ENCODE data around the gene SERPINA6.

The SERPINA6 gene

GRCh38 chr14:94313991-94314655 is 9.0 kb downstream of the SERPINA6 start:
- H3K4me3 ChIP-seq (replicated peaks; ENCODE audit: low read depth, low read length) = no peak overlapping the region
- TF ChIP-seq, protein P1, sequence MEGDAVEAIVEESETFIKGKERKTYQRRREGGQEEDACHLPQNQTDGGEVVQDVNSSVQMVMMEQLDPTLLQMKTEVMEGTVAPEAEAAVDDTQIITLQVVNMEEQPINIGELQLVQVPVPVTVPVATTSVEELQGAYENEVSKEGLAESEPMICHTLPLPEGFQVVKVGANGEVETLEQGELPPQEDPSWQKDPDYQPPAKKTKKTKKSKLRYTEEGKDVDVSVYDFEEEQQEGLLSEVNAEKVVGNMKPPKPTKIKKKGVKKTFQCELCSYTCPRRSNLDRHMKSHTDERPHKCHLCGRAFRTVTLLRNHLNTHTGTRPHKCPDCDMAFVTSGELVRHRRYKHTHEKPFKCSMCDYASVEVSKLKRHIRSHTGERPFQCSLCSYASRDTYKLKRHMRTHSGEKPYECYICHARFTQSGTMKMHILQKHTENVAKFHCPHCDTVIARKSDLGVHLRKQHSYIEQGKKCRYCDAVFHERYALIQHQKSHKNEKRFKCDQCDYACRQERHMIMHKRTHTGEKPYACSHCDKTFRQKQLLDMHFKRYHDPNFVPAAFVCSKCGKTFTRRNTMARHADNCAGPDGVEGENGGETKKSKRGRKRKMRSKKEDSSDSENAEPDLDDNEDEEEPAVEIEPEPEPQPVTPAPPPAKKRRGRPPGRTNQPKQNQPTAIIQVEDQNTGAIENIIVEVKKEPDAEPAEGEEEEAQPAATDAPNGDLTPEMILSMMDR (IDR thresholded peaks at IDR 0.05; ENCODE audit: low read length, missing control alignments) = no peak
- DNase-seq (ENCODE audit: low read depth) = peak; percentile 53

GRCh38 chr14:94312481-94313246 is 10.5 kb downstream of the SERPINA6 start:
- TF ChIP-seq, protein P1 (IDR thresholded peaks at IDR 0.05; ENCODE audit: low read length, missing control alignments) = no peak
- no peak for DNase-seq (ENCODE audit: low read depth)
- no peak overlapping the region for H3K4me3 ChIP-seq (replicated peaks; ENCODE audit: low read depth, low read length)

DNA sequence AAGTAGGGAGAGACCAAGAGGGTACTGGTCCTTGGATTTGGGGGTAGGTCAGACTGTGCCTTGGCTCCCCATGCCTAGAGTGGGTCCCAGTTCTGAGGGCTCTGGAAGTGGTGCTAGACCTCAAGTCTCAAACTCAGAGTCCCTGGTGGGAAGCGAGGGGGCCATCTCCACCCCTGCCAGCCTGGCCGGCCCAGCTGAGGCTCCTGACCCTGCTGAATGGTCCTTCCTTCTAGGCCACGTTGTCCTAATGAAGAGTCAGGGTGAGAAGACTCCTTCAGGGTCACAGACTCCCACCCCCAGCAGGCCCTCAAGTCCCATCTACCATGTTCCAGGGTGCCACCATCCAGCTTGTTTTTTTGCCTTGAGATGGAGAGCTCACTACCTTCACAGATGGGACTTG is 12.9 kb downstream of the SERPINA6 start:
- TF ChIP-seq, protein P1 (IDR thresholded peaks at IDR 0.05; ENCODE audit: low read length, missing control alignments) = no peak
- no peak overlapping the region for H3K4me3 ChIP-seq (replicated peaks; ENCODE audit: low read depth, low read length)
- no peak for DNase-seq (ENCODE audit: low read depth)

DNA sequence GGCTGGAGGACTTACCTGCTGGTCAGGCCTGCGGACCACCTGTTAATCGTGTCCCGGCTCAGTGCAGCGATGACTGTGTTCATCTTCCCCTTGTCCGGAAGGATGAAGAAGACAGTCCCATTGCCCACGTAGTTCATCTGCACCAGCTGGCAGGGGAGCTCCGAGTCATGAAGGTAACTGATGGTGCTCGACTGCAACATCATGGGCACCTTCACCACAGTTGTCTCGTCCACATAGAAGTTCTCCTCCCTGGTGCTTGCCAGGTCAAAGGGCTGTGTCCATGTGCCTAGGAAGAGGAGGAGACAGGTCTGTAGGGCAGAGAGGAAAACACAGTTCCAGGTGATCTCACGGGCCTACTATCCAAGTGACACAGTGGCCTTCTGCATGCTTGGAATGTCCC is 13.4 kb downstream of the SERPINA6 start:
- TF ChIP-seq, protein P1 (IDR thresholded peaks at IDR 0.05; ENCODE audit: low read length, missing control alignments) = no peak
- H3K4me3 ChIP-seq (replicated peaks; ENCODE audit: low read depth, low read length) = no peak overlapping the region
- DNase-seq (ENCODE audit: low read depth) = no peak

GRCh38 chr14:94307410-94307992 is 15.6 kb downstream of the SERPINA6 start:
- TF ChIP-seq, protein P1 (IDR thresholded peaks at IDR 0.05; ENCODE audit: low read length, missing control alignments) = peak; percentile 6

DNA sequence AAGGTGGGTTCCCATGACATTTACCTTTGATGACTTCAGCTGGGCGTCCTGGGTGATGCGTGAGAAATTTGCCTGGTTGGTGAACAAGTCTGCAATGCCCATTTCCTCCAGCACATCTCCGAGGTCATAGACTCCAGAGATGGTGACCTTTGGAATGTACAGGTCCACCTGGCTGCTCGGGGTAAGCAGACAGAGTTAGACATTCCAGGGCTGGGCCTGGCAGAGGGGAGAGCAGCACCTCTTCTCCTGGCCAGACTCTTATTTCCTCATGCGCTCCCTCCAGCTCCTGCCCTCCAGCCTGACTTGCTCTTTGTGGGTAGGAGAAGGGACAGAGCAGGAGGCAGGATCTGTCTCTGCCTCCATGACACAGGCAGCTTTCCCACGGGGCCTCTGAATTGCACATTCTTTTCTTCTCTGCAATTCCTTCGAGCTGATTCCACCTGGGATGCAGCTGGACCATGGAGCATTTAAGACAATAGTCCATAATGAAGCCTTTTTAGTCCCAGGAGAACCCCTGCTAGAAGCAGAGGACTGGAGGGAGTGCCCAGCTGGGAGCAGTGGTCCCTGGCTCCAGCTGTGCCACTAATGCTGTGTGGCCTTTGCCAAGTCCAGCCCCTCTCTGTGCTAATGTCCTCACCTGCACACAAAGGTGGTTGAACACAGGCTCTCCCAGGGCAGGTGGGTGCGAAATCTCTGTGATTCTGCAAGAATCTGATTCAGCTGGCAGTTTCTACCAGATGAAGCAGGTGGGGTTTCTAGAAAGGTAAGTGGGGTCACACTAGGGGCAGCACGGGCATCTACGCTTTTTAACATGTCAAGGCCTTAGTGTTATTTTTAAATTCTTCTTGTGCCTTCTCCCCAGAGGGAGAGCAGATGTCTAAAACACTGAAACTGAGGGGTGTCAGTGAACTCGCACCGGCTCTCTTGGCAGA is 16.8 kb downstream of the SERPINA6 start:
- H3K4me3 ChIP-seq (replicated peaks; ENCODE audit: low read depth, low read length) = no peak overlapping the region
- no peak for DNase-seq (ENCODE audit: low read depth)
- TF ChIP-seq, protein P1 (IDR thresholded peaks at IDR 0.05; ENCODE audit: low read length, missing control alignments) = no peak

More at GRCh38 chr14:94307410-94307992, 15.6 kb downstream of the SERPINA6 start:
- peak; percentile 11 for DNase-seq (ENCODE audit: low read depth)
- H3K4me3 ChIP-seq (replicated peaks; ENCODE audit: low read depth, low read length) = no peak overlapping the region
